IPS-18c (cell line): ENCODE data around the gene PRKCA.
"Not testable (repeated sequence)": the region's sequence is repeated elsewhere in the genome, so short reads cannot be mapped to it uniquely, and the experiment has no call there.

ENCODE experiments used
- H3K4me3 ChIP-seq: 2 replicates; pipeline ENCODE4 v1.7.0; 2013; ENCODE audit warnings: low read depth, mild to moderate bottlenecking, low read length, moderate library complexity; ENCODE audit not compliant: insufficient read depth
- H3K9me3 ChIP-seq: one replicate; pipeline ENCODE4 v1.6.1; 2013; ENCODE audit warnings: mild to moderate bottlenecking, low read length, moderate library complexity; ENCODE audit not compliant: control insufficient read depth, insufficient read depth

The PRKCA gene

DNA sequence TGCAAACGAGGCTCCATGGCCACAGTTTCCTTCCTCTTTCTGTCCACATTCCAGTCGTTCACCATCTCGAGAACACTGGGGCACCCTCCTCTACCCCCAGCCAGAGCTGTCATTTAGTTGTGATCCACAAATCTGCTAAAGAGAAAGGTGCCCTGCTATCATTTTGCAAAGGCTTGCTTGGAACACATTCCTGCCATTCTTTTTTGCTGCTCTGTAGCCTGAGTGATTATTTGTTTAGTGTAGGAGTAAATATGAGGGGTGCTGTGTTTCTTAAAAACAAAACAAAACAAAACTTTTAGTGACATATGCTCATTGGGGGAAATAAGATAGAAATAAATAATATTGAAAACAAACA lies 166.7 kb downstream of the PRKCA start:
- Histone ChIP-seq H3K9me3 (no peaks in the 10 kb centered on the region), H3K4me3 (peak overlapping the region; percentile 6; the same call in 1 of the 2 replicates)

DNA sequence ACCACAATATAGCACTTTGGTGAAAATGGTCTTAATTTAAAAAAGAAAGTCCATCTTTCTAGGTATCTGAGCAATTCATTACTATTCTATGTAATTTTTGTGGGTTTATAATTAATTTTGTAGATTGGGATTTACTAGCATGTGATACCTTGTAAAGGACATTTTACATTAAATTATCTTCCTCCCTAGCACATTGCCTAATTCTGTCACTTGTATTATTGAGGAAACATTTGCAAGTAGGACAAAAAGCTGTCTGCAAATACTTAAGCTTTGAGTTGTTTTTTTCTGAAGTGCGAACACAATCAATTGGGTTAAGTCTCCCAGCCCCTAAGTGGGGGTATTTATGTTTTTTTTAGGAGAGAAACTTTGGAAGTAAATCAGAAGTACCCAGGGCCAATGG lies 167.0 kb downstream of the PRKCA start:
- Histone ChIP-seq H3K4me3 (no peak overlapping the region), H3K9me3 (no peaks in the 10 kb centered on the region)

DNA sequence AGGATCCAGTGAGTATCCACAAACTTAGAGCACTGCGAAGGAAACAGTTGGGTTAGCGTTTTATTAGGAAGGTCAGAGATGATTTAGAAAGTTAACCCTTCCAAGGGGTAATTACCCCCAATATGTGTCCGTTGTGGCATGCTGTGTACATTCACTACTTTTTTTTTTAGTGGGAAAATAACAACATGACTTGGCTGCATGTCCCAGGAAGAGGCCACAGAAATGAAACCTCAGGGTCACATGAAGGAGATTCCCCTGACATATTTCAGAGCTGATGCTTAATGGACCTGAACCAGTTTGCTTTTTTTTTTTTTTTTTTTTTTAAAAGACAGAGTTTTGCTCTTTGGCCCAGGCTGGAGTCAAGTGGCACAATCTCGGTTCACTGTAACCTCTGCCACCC lies 167.5 kb downstream of the PRKCA start:
- no peaks in the 10 kb centered on the region for H3K9me3 ChIP-seq

DNA sequence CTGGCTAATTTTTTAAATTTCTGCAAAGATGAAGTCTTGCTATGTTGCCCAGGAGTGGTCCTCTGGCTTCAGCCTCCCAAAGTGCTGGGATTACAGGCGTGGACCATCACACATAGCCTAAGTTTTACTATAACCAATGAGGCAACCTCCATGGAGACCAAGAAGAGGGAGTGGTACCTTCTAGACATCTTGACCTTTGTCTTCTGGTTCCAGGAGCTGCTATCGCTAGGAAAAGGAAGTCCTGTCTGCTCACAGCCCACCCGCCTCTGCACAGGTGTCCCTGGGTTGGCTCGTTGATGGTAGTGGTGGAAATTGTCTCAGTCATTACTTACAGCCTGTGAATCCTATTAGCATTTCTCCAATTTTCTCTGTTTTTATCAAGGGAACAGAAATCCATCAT lies 169.7 kb downstream of the PRKCA start:
- no peaks in the 10 kb centered on the region for H3K9me3 ChIP-seq

More for the DNA sequence above, 167.5 kb downstream of the PRKCA start:
- H3K4me3 ChIP-seq, result no peak overlapping the region

DNA sequence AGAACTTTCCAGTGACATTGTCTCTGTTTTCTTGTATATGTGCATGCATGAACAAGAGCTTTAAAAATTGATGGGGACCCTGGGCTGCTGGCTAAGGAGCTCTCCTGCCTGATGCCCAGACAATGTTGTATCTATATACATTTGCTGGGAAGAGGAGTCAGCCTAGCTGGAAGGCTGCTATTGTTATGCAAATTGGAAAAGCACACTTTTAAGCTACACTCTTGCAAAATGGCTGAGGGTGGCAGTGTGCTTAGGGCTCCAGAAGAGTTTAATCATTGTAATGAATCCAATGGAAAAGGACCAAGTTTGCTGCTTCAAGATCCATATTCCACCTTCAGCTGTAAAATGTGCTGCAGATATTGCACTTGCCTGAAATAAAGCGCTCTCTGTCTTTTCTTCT lies 171.8 kb downstream of the PRKCA start:
- Histone ChIP-seq H3K4me3 (0 out of 2 replicates have a peak overlapping the region, but pooled peaks have one; percentile 9), H3K9me3 (no peaks in the 10 kb centered on the region)

More for the DNA sequence above, 169.7 kb downstream of the PRKCA start:
- no peak overlapping the region for H3K4me3 ChIP-seq

DNA sequence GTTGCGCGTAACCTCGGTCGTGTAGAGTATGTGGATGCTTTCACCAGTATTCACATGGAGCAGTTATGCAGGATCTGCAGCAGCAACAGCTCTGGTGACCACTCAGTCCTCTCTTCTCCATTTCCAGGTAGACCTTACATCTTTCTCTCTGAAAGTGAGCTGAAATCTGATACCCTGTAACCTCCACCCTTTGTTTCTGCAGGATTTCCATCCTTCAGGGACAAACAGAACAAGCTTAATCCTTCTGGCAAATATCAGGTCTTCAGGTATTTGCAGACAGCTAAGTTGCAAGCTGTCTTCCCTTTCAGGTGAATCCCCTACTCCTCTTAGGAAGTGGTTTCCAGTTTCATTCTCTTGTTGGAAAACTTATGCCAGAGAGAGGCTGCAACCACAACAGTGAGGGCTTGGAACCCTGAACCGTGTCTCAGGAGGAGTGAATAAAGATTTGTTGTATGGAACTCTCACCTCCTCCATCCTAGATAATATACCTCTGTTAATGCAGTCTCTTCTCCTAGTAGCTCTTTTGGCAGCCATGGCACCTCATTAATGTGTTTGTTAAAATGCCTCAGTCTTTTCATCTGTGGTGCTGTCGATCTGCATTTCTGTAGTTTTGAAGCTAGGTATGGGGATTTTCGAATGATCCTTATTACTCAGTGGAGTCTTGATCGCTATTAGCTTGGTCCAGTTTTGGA lies 172.5 kb downstream of the PRKCA start:
- H3K4me3 ChIP-seq, result no peak overlapping the region

DNA sequence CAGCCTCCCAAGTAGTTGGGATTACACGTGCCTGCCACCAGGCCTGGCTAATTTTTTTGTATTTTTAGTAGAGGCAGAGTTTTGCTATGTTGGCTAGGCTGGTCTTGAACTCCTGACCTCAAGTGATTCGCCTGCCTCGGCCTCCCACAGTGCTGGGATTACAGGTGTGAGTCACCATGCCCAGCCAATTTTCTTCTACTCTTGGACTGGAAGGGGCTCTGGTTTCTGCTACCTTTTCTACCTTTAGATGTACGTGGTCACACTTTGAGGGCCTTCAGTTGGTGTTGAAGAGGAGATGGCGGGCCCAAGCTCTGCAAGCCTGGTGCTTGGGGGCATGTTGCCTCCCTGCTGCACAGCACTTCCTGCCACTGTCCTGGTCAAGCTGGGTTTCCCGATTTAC lies 173.6 kb downstream of the PRKCA start:
- Histone ChIP-seq H3K9me3 (no peaks in the 10 kb centered on the region), H3K4me3 (no peak overlapping the region)

More for the DNA sequence above, 172.5 kb downstream of the PRKCA start:
- H3K9me3 ChIP-seq, result no peaks in the 10 kb centered on the region

DNA sequence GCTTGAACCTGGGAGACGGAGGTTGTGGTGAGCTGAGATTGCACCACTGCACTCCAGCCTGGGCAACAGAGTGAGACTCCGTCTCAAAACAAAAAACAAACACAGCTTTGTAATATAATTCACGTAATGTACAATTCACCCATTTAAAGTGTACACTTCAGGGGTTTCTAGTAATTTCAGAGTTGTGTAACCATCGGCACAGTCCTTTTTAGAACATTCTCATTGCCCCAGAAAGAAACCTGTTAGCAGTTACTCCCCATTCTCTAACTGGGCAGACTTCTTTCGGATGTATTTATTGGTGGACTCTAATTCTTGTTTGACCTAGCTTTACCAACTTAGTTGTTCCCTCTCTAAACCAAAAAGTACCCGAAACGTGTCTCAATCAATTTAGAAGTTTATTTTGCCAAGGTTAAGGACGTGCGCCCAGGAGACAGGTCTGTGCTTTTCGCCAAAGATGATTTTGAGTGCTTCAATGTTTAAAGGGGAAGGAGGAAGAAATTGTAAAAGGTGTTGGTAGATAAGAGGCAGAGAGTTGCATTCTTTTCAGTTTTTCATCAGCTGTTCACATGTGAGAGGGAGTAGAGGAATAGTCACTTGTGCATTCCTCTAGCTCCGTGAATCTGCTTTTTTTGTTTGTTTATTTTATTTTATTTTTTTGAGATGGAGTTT lies 175.3 kb downstream of the PRKCA start:
- no peak overlapping the region for H3K4me3 ChIP-seq
- no peaks in the 10 kb centered on the region for H3K9me3 ChIP-seq

DNA sequence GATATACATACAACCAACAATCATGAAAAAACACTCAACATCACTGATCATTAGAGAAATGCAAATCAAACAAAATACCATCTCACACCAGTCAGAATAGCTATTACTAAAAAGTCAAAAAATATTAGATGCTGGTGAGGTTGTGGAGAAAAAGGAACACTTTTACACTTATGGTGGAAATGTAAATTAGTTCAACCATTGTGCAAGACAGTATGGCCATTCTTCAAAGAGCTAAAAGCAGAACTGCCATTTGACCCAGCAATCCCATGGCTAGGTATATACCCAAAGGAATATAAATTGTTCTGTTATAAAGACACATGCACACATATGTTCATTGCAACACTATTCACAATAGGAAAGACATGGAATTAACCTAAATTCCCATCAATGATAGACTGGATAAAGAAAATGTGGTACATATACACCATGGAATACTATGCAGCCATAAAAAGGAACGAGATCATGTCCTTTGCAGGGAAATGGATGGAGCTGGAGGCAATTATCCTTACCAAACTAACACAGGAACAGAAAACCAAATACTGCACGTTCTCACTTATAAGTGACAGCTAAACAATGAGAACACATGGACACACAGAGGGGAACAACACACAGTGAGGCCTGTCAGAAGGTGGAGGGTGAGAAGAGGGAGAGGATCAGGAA lies 176.9 kb downstream of the PRKCA start:
- H3K9me3 ChIP-seq, H3K4me3 ChIP-seq: not testable (repeated sequence)

DNA sequence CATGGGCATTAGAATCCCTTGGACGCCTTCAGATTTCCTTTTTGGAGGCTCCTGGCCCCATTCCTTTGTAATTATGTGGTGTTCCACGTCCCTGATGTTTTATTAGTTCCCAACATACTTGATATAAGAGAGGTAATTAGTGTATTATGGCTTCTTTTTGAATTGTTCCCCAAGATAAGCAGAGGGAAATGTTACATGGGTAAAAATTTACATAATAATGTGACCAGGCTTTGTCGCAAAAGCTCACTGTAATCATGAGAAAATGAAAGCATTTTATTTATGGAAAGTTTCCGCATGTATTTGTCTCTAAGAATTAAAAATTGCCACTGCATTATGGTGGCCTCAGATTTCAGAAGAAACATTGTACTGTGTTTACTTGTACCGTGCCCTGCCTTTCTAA lies 177.8 kb downstream of the PRKCA start:
- H3K4me3 ChIP-seq, result no peak overlapping the region
- H3K9me3 ChIP-seq, result no peaks in the 10 kb centered on the region

DNA sequence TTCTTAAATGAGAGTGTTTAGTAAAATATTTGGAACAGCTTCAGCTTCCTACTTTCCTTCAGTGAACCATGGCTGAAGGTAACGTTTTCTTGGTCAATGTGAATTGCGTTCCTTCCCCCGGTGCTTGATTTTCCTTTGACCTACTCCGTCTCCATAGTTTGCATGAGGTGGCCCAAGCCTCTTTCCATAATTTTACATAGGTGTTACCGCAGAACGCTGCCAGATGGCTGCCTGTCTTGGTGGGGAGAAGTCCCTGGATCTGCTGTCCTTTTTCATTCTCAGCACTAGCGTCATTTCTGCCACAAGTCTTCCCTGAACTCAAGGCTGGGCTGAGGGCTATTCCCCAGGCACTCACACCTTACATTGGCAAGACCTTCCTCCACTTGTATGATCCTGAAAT lies 178.4 kb downstream of the PRKCA start:
- no peaks in the 10 kb centered on the region for H3K9me3 ChIP-seq
- no peak overlapping the region for H3K4me3 ChIP-seq

DNA sequence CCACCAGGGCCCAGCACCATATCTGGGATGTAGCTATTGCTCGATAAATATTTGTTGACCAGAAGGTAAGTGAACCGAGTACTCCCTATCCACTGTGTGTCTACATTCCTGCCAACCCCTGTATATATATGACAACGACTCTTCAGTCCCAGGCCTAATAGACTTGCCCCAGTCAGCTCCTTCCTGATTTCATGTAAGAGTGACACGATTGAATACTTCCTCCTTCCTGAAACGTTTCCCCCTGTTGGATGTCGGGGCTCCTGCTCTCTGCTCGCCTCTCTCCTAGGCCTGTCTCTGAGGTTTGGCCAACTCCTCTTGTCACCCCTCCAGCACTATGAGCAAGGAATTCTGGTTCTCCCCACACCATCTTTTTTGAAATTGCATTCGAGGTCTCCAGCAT lies 178.9 kb downstream of the PRKCA start:
- Histone ChIP-seq H3K9me3 (no peaks in the 10 kb centered on the region), H3K4me3 (no peak overlapping the region)

DNA sequence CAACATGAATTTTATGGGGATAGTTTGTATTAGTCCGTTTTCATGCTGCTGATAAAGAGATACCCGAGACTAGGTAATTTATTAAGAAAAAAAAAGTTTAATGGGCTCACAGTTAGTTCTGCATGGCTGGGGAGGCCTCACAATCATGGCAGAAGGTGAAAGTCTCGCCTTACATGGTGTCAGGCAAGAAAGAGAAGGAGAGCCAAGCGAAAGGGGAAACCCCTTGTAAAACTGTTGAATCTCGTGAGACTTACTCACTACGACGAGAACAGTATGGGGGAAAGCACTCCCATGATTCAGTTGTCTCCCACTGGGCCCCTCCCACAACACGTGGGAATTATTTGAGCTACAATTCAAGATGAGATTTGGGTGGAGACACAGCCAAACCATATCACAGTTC lies 181.5 kb downstream of the PRKCA start:
- Histone ChIP-seq H3K4me3 (no peak overlapping the region), H3K9me3 (no peaks in the 10 kb centered on the region)

DNA sequence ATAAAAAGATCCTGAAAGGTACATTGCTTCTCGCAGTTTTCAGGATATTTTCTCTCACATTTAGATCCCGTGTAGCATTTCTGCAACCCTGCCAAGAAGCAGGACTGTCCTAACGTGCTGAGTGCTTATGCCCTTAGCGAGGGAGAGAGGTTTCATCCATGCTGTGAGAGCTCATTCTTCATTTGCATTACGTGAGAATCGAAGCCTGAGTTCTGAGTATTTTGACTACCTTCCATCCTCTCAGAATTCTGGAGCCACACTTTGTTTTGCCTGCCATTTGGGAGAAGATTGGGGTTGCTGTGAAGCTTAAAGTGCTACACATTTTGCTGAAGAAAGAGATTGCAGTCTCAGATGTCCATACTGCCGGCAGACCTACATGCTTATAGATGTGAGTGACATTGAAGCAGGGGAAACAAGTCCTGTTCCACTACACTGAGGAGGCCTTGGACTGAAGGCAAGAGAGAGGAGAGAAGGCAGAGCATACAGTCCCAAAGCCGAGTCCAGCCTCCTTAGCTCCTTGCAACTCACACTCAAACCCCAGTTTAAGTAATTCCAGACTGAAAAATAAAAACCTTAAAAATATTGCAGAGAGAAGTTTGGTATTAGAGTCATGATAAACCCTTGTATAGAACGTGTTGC lies 183.0 kb downstream of the PRKCA start:
- Histone ChIP-seq H3K9me3 (no peaks in the 10 kb centered on the region), H3K4me3 (no peak overlapping the region)

DNA sequence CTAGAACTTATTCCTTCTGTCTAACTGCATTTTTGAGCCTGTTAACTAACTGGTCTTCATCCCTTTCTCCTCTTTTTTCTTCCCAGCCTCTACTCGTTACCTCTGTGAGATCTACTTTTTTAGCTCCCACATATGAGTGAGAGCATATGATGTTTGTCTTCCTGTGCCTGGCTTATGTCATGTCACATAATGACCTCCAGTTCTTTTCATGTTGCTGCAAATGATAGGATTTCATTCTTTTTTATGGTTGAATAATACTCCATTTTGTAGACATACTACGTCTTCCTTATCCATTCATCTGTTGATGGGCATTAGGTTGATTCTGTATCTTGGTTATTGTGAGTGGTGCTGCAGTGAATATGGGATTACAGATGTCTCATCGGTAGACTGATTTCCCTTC lies 184.7 kb downstream of the PRKCA start:
- Histone ChIP-seq H3K9me3 (no peaks in the 10 kb centered on the region), H3K4me3 (no peak overlapping the region)

DNA sequence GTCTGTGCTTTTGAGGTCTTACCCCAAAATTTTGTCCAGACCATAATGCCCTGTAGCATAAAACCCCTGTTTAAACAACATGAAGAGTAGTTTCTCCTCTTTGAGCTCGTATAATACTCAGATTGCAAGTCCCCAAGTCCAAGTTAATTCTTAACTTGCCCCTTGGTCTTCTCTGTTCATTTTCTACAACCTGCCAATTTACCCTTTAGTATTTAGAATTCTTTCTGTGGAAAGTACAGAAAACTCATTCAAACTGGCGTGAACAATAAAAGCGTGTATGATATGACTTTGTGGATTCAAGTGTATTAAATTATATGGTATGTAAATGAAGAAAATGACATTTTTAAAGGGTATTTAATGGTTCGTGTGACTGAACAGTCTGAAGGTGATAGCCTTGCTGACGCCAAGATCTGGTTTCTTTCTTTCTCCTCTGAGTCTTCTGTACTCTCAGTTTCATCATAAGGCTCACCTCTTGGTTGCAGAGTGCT lies 185.6 kb downstream of the PRKCA start:
- Histone ChIP-seq H3K4me3 (no peak overlapping the region), H3K9me3 (no peaks in the 10 kb centered on the region)

DNA sequence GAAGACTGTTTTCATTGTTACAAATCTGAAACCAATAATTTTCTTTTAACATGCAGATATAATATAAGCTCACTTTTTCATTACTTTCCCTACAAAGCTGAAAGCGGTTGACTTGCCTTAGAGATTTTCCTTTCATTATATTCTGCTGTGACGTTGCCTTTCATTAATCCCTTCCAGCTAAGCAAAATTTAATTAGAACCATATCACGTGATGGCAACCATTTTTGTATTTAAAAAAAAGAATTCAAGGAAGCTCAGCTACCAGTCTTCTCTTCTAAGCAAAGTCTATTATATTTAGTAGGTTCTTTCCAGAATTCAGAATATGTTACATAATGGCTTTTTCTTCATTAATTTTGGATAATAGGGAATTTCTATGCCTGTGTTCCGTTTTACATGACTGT lies 186.5 kb downstream of the PRKCA start:
- Histone ChIP-seq H3K9me3 (no peaks in the 10 kb centered on the region), H3K4me3 (no peak overlapping the region)

DNA sequence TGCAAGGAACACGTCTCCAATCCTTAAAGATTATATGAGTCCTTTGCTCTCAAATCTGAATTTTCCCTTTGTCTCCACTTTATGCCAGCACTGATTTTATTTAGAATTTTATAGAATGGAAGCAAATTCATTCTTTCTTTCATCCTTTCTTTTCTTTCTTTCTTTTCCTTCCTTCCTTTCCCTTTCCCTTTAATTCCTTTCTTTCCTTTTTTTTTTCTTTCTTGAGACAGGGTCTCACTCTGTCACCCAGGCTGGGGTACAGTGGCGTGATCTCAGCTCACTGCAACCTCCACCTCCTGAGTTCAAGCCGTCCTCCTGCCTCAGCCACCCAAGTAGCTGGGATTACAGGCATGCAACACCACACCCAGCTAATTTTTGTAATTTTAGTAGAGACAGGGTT lies 187.2 kb downstream of the PRKCA start:
- not testable (repeated sequence) for H3K4me3 ChIP-seq, H3K9me3 ChIP-seq
